Measurements from ENCODE around the gene MTMR12. TPM values are rescaled to one million over a fixed set of nuclear protein-coding genes. Genes with fewer than 3 reads are reported as not detected.

MTMR12 gene
- total and polyA plus RNA-seq, 2 donors (not counting 1 experiment from before 2014, with no cell fraction given): 9.6 to 29.2 TPM

GRCh38 chr5:32320576-32320975, 7.8 kb upstream of the MTMR12 start:
- Histone ChIP-seq H2AFZ (ENCODE audit: insufficient read depth, low read depth, low read length, poor library complexity, severe bottlenecking) (no peak overlapping the region), H3K27me3 (replicated peaks in 1 of 4; ENCODE audit: control extremely low read depth in 1 of 4, control insufficient read depth in 3 of 4, insufficient read depth in 4 of 4, low read length in 3 of 4) (no peaks in the 10 kb centered on the region), H4K20me1 (ENCODE audit: control insufficient read depth, insufficient read depth, low read length, poor library complexity, severe bottlenecking) (no peaks in the 10 kb centered on the region), H3K4me1 (ENCODE audit: control insufficient read depth in 2 of 2, insufficient read depth in 2 of 2, low read length in 2 of 2) (no peaks in the 10 kb centered on the region), H3K9me3 (ENCODE audit: control extremely low read depth in 1 of 3, control insufficient read depth in 2 of 3, insufficient read depth in 1 of 3, low read length in 2 of 3) (peaks cover 0 to 48% (median 20%) of the 10 kb centered on the region in 3 donors), H3K79me2 (ENCODE audit: control insufficient read depth, insufficient read depth, low read length) (no peaks in the 10 kb centered on the region), H3K4me3 (ENCODE audit: control extremely low read depth in 1 of 5, extremely low read depth in 1 of 5, insufficient read depth in 1 of 5, low read depth in 2 of 5, low read length in 4 of 5) (no peak overlapping the region), H3K4me2 (replicated peaks; ENCODE audit: low read depth, low read length, poor library complexity, severe bottlenecking) (no peak overlapping the region), H3K36me3 (replicated peaks in 1 of 2; ENCODE audit: control extremely low read depth in 1 of 2, control insufficient read depth in 1 of 2, extremely low read depth in 1 of 2, insufficient read depth in 2 of 2, low read length in 1 of 2) (no peaks in the 10 kb centered on the region), H3K27ac (ENCODE audit: low read length in 2 of 2) (no peak overlapping the region), H3K9ac (ENCODE audit: low read length) (no peak overlapping the region)
- no peak overlapping the region for H3K4me3 Mint-ChIP-seq
- 91% methylated on average over 8 of the region's 10 CpGs for WGBS (ENCODE audit: insufficient coverage)
- DNase-seq (no peak), ATAC-seq (ENCODE audit: low read depth) (no peak)
- H3K27ac Mint-ChIP-seq: no peak overlapping the region
- H3K4me1 Mint-ChIP-seq: no peaks in the 10 kb centered on the region
- ChIA-PET POLR2A (no interaction called here), CTCF (no interaction called here)
- H3K9me3 Mint-ChIP-seq (ENCODE audit: insufficient read depth): no peaks in the 10 kb centered on the region
- TF ChIP-seq, protein P1, sequence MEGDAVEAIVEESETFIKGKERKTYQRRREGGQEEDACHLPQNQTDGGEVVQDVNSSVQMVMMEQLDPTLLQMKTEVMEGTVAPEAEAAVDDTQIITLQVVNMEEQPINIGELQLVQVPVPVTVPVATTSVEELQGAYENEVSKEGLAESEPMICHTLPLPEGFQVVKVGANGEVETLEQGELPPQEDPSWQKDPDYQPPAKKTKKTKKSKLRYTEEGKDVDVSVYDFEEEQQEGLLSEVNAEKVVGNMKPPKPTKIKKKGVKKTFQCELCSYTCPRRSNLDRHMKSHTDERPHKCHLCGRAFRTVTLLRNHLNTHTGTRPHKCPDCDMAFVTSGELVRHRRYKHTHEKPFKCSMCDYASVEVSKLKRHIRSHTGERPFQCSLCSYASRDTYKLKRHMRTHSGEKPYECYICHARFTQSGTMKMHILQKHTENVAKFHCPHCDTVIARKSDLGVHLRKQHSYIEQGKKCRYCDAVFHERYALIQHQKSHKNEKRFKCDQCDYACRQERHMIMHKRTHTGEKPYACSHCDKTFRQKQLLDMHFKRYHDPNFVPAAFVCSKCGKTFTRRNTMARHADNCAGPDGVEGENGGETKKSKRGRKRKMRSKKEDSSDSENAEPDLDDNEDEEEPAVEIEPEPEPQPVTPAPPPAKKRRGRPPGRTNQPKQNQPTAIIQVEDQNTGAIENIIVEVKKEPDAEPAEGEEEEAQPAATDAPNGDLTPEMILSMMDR (IDR thresholded peaks at IDR 0.05): no peak
- TF ChIP-seq EZH2 (IDR thresholded peaks at IDR 0.05; ENCODE audit: borderline replicate concordance, insufficient read depth, low read depth, low read length, poor library complexity, severe bottlenecking): no peak
- no peaks in the 10 kb centered on the region for H3K27me3 Mint-ChIP-seq
- intact Hi-C loops (cut with micrococcal nuclease): no loop called here

DNA sequence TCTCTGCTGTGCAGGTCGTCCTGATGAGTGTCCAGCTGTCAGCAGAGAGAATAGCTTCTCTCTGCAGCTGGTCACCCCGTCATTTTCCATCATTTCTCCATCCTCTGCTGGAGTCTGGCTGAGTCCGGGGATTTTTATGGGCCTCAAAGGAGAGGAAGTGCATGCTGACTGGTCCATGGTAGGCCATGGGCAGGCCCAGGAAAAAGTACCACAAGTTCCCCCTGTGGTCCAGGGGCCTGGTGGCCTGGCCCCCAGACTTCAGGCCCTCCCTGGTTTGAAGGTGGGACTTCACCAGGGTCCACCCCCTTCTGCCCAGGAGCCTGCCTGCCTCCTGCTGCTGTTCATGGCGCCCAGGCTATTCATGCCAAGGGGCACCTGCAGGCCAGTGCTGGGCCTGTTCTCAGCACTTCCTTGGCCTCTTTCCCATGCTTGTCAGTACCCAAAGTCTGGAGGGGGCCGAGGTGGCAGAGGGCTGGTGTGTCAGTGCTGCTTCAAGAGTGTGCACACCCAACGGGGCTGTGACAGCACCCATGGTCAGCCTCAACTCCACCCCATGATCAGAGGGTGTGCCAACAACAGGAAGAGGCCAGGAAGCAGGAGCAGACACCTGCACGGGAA, 7.3 kb upstream of the MTMR12 start:
- no peak overlapping the region for H3K4me2 ChIP-seq (replicated peaks; ENCODE audit: low read depth, low read length, poor library complexity, severe bottlenecking)
- no peak overlapping the region for H3K27ac ChIP-seq (ENCODE audit: low read length in 2 of 2)
- intact Hi-C loops (cut with micrococcal nuclease): no loop called here
- TF ChIP-seq, protein P1 (IDR thresholded peaks at IDR 0.05): no peak
- no peak for TF ChIP-seq EZH2 (IDR thresholded peaks at IDR 0.05; ENCODE audit: borderline replicate concordance, insufficient read depth, low read depth, low read length, poor library complexity, severe bottlenecking)
- no peak overlapping the region for H3K4me3 ChIP-seq (ENCODE audit: control extremely low read depth in 1 of 5, extremely low read depth in 1 of 5, insufficient read depth in 1 of 5, low read depth in 2 of 5, low read length in 4 of 5)
- ChIA-PET CTCF (interaction anchor here (0.7 to 1.2 kb wide), 3 partner anchors 9 to 88 kb away, joined by 3 to 4 read pairs (median 3); no protein-coding TSS in a partner anchor), POLR2A (no interaction called here)
- H4K20me1 ChIP-seq (ENCODE audit: control insufficient read depth, insufficient read depth, low read length, poor library complexity, severe bottlenecking): no peaks in the 10 kb centered on the region
- Mint-ChIP-seq H3K27ac (no peak overlapping the region), H3K4me1 (no peaks in the 10 kb centered on the region), H3K27me3 (no peaks in the 10 kb centered on the region), H3K9me3 (ENCODE audit: insufficient read depth) (no peaks in the 10 kb centered on the region), H3K4me3 (no peak overlapping the region)
- no peaks in the 10 kb centered on the region for H3K79me2 ChIP-seq (ENCODE audit: control insufficient read depth, insufficient read depth, low read length)
- DNase-seq: no peak
- H3K27me3 ChIP-seq (replicated peaks in 1 of 4; ENCODE audit: control extremely low read depth in 1 of 4, control insufficient read depth in 3 of 4, insufficient read depth in 4 of 4, low read length in 3 of 4): no peaks in the 10 kb centered on the region
- ATAC-seq (ENCODE audit: low read depth): no peak
- no peaks in the 10 kb centered on the region for H3K4me1 ChIP-seq (ENCODE audit: control insufficient read depth in 2 of 2, insufficient read depth in 2 of 2, low read length in 2 of 2)
- peaks cover 0 to 48% (median 20%) of the 10 kb centered on the region in 3 donors for H3K9me3 ChIP-seq (ENCODE audit: control extremely low read depth in 1 of 3, control insufficient read depth in 2 of 3, insufficient read depth in 1 of 3, low read length in 2 of 3)
- H3K36me3 ChIP-seq (replicated peaks in 1 of 2; ENCODE audit: control extremely low read depth in 1 of 2, control insufficient read depth in 1 of 2, extremely low read depth in 1 of 2, insufficient read depth in 2 of 2, low read length in 1 of 2): no peaks in the 10 kb centered on the region
- 84% methylated on average over 7 of the region's 7 CpGs for WGBS (ENCODE audit: insufficient coverage)
- no peak overlapping the region for H2AFZ ChIP-seq (ENCODE audit: insufficient read depth, low read depth, low read length, poor library complexity, severe bottlenecking)
- H3K9ac ChIP-seq (ENCODE audit: low read length): no peak overlapping the region
